Neuronal stem cell (in vitro differentiated cells): ENCODE results near the gene SLC7A5. TPM values are rescaled to one million over a fixed set of nuclear protein-coding genes. Genes with fewer than 3 reads are reported as not detected.
"Not testable (repeated sequence)": the region's sequence is repeated elsewhere in the genome, so short reads cannot be mapped to it uniquely, and the experiment has no call there.

Source experiments
- DNase-seq: peaks from one replicate; pipeline ENCODE4 v3.0.0-alpha.2; 2013; ENCODE audit warnings: low spot score
- H2AFZ ChIP-seq: one replicate; pipeline ENCODE4 v1.6.1; 2013; ENCODE audit warnings: mild to moderate bottlenecking, low read length, inconsistent platforms
- H2AK5ac ChIP-seq: 2 replicates; pipeline ENCODE4 v1.6.1; 2013; ENCODE audit warnings: low read depth, mild to moderate bottlenecking, inconsistent platforms, low read length, moderate library complexity, mixed read lengths
- H2BK120ac ChIP-seq: 2 replicates; pipeline ENCODE4 v1.6.1; 2013; ENCODE audit warnings: low read depth, mild to moderate bottlenecking, inconsistent platforms, low read length, moderate library complexity, mixed read lengths
- H2BK12ac ChIP-seq: one replicate; pipeline ENCODE4 v1.6.1; 2013; ENCODE audit warnings: low read length, inconsistent platforms
- H2BK15ac ChIP-seq: 2 replicates; pipeline ENCODE4 v1.6.1; 2013; ENCODE audit warnings: mild to moderate bottlenecking, low read length, inconsistent platforms, mixed read lengths
- H2BK5ac ChIP-seq: one replicate; pipeline ENCODE4 v1.6.1; 2013; ENCODE audit warnings: inconsistent platforms, mild to moderate bottlenecking, low read length, moderate library complexity
- H3K14ac ChIP-seq: one replicate; pipeline ENCODE4 v1.6.1; 2013; ENCODE audit warnings: low read length, inconsistent platforms
- H3K18ac ChIP-seq: 2 replicates; pipeline ENCODE4 v1.6.1; 2013; ENCODE audit warnings: low read length, inconsistent platforms
- H3K23ac ChIP-seq: 2 replicates; pipeline ENCODE4 v1.6.1; 2013; ENCODE audit warnings: low read depth, mild to moderate bottlenecking, mixed read lengths, low read length, inconsistent platforms; ENCODE audit not compliant: poor library complexity
- H3K27ac ChIP-seq: replicated peaks from 3 replicates; pipeline ENCODE4 v1.5.1; 2013; ENCODE audit warnings: low read length, inconsistent platforms
- H3K27me3 ChIP-seq, 3 experiments: 2 replicates each; pipeline ENCODE4 v1.6.1; 2013; ENCODE audit warnings: low read length in 3 of 3, mild to moderate bottlenecking in 2 of 3, inconsistent platforms in 1 of 3, low read depth in 1 of 3, mixed read lengths in 1 of 3, moderate library complexity in 1 of 3; ENCODE audit not compliant: control insufficient read depth in 3 of 3, insufficient read depth in 3 of 3
- H3K36me3 ChIP-seq, 2 donors: replicated peaks in 1 of 2; 2 replicates each; pipeline ENCODE4 v1.6.1; 2013; ENCODE audit warnings: low read length in 2 of 2; ENCODE audit not compliant: control insufficient read depth in 2 of 2, insufficient read depth in 2 of 2
- H3K4ac ChIP-seq: 2 replicates; pipeline ENCODE4 v1.6.1; 2013; ENCODE audit warnings: inconsistent platforms, mild to moderate bottlenecking, low read length, moderate library complexity
- H3K4me1 ChIP-seq, 2 donors: 1 replicate in 1 of 2; 2 replicates in 1 of 2; pipeline ENCODE4 v1.6.1; 2013; ENCODE audit warnings: low read length in 2 of 2, low read depth in 1 of 2; ENCODE audit not compliant: control insufficient read depth in 2 of 2, insufficient read depth in 1 of 2
- H3K4me2 ChIP-seq: one replicate; pipeline ENCODE4 v1.6.1; 2013; ENCODE audit warnings: mild to moderate bottlenecking, low read length, inconsistent platforms; ENCODE audit not compliant: insufficient read depth, poor library complexity, severe bottlenecking
- H3K4me3 ChIP-seq, 2 donors: 2 replicates each; pipeline ENCODE4 v1.5.1; 2013; ENCODE audit warnings: low read length in 2 of 2, mild to moderate bottlenecking in 2 of 2, inconsistent platforms in 1 of 2, moderate library complexity in 1 of 2
- H3K79me1 ChIP-seq: one replicate; pipeline ENCODE4 v1.6.1; 2013; ENCODE audit warnings: low read depth, mild to moderate bottlenecking, inconsistent platforms, low read length, moderate library complexity
- H3K9ac ChIP-seq: one replicate; pipeline ENCODE4 v1.6.1; 2013; ENCODE audit warnings: mild to moderate bottlenecking, low read depth, low read length, inconsistent platforms; ENCODE audit not compliant: poor library complexity
- H3K9me3 ChIP-seq, 2 donors: replicated peaks in 1 of 2; 2 replicates each; pipeline versions ENCODE3 to v1.6.1; 2013; ENCODE audit warnings: low read length in 2 of 2, mild to moderate bottlenecking in 2 of 2, inconsistent platforms in 1 of 2, low read depth in 1 of 2, mixed read lengths in 1 of 2, moderate library complexity in 1 of 2; ENCODE audit not compliant: control insufficient read depth in 2 of 2, insufficient read depth in 1 of 2
- H4K8ac ChIP-seq: one replicate; pipeline ENCODE4 v1.6.1; 2013; ENCODE audit warnings: low read depth, mild to moderate bottlenecking, inconsistent platforms, low read length, moderate library complexity
- H4K91ac ChIP-seq: one replicate; pipeline ENCODE4 v1.6.1; 2013; ENCODE audit warnings: low read length, low read depth, mild to moderate bottlenecking, inconsistent platforms; ENCODE audit not compliant: poor library complexity
- WGBS, 2 donors: extraction: QIAGEN DNeasy Blood & Tissue Kit; methylation state at CpG; one replicate each; pipeline ENCODE4 v1.1.7; 2013; ENCODE audit warnings: missing lambda C conversion rate in 2 of 2, mixed read lengths in 1 of 2; ENCODE audit not compliant: insufficient read length in 2 of 2, insufficient replicate concordance in 1 of 2; ENCODE audit errors: extremely low coverage in 2 of 2; 5-methylcytosine and 5-hydroxymethylcytosine counted together
- polyA plus RNA-seq, 2 experiments: library from polyadenylated mRNA; stranded (reverse); fragments of 200-250 nt; gene quantifications; one replicate each; pipeline ENCODE4 v1.2.3, GENCODE V29; 2013

The SLC7A5 gene
- 18.4 TPM for polyA plus RNA-seq (2013, experiment 1 of 2)
- polyA plus RNA-seq (2013, experiment 2 of 2) = 18.6 TPM

- not testable (repeated sequence) for H4K8ac ChIP-seq, H3K79me1 ChIP-seq, H2BK12ac ChIP-seq, H3K14ac ChIP-seq, H2BK120ac ChIP-seq, H2AK5ac ChIP-seq, H3K27me3 ChIP-seq, H3K9me3 ChIP-seq, H2BK15ac ChIP-seq, H2BK5ac ChIP-seq, H4K91ac ChIP-seq, H3K36me3 ChIP-seq, H3K4ac ChIP-seq
- peak within 1 kb of the TSS; percentile 98 for H3K23ac ChIP-seq
- peak within 1 kb of the TSS; percentile 73 to 93 for H3K4me3 ChIP-seq
- H3K4me1 ChIP-seq = peaks cover 0 to 13% of the 10 kb centered on the region in 2 donors
- no CpG with 5 or more reads among the region's 109 CpGs for WGBS, 2 donors
- H3K27ac ChIP-seq = peak within 1 kb of the TSS; percentile 15
- H3K18ac ChIP-seq = peak within 1 kb of the TSS; percentile 80
- H2AFZ ChIP-seq = peak within 1 kb of the TSS; percentile 91
- peak within 1 kb of the TSS; percentile 85 for H3K9ac ChIP-seq
- DNase-seq = peak; percentile 83
- H3K4me2 ChIP-seq = peak within 1 kb of the TSS; percentile 85
Measured at GRCh38 chr16:87869061-87869878, at the start of gene SLC7A5. Gene SLC7A5 (minus strand): TSS chr16:87869507. CDS start chr16:87869422, 85 bp downstream.

GRCh38 chr16:87918338-87918737 is 49.0 kb upstream of the SLC7A5 start:
- H3K36me3 ChIP-seq = no peaks in the 10 kb centered on the region
- H3K4me2 ChIP-seq = no peak overlapping the region
- no peak overlapping the region for H3K18ac ChIP-seq
- H3K4me3 ChIP-seq = no peak overlapping the region
- H3K79me1 ChIP-seq = no peaks in the 10 kb centered on the region
- H3K27me3 ChIP-seq = peaks cover 0 to 9% (median 0%) of the 10 kb centered on the region in 3 experiments
- no peak overlapping the region for H2AK5ac ChIP-seq
- DNase-seq = no peak
- no peak overlapping the region for H2BK15ac ChIP-seq
- H3K14ac ChIP-seq = no peak overlapping the region
- H4K91ac ChIP-seq = no peak overlapping the region
- no peak overlapping the region for H2AFZ ChIP-seq
- no peak overlapping the region for H2BK5ac ChIP-seq
- H3K27ac ChIP-seq = no peak overlapping the region
- H3K9me3 ChIP-seq = peaks cover 0 to 2% of the 10 kb centered on the region in 2 donors
- peaks cover 0 to 2% of the 10 kb centered on the region in 2 donors for H3K4me1 ChIP-seq
- no peak overlapping the region for H3K9ac ChIP-seq
- H4K8ac ChIP-seq = no peak overlapping the region
- no peak overlapping the region for H2BK120ac ChIP-seq
- H3K4ac ChIP-seq = no peak overlapping the region
- no peak overlapping the region for H2BK12ac ChIP-seq
- H3K23ac ChIP-seq = no peak overlapping the region
- WGBS, 2 donors = no CpG with 5 or more reads among the region's 13 CpGs

- Histone ChIP-seq H3K4me1 (peaks cover 0 to 2% of the 10 kb centered on the region in 2 donors), H3K14ac (no peak overlapping the region), H3K79me1 (no peaks in the 10 kb centered on the region), H2BK120ac (no peak overlapping the region), H3K4ac (no peak overlapping the region), H3K4me3 (peak overlapping the region in 1 of 2 donors; percentile 27), H2AK5ac (no peak overlapping the region), H2BK12ac (no peak overlapping the region), H3K18ac (peak overlapping the region; percentile 18), H3K23ac (peak overlapping the region; percentile 21), H4K91ac (no peak overlapping the region), H3K27me3 (peaks cover 0 to 9% (median 0%) of the 10 kb centered on the region in 3 experiments), H2AFZ (no peak overlapping the region), H2BK15ac (no peak overlapping the region), H4K8ac (no peak overlapping the region), H3K4me2 (no peak overlapping the region), H3K9me3 (peaks cover 0 to 2% of the 10 kb centered on the region in 2 donors), H3K9ac (peak overlapping the region; percentile 22), H2BK5ac (no peak overlapping the region), H3K36me3 (no peaks in the 10 kb centered on the region), H3K27ac (no peak overlapping the region)
- no peak for DNase-seq
- WGBS, 2 donors = no CpG with 5 or more reads among the region's 9 CpGs
Measured at GRCh38 chr16:87917503-87917902, 48.2 kb upstream of the SLC7A5 start.

- Histone ChIP-seq H2BK120ac (no peak overlapping the region), H3K23ac (no peak overlapping the region), H3K14ac (peak overlapping the region; percentile 71), H4K8ac (no peak overlapping the region), H4K91ac (no peak overlapping the region), H3K18ac (peak overlapping the region; percentile 38), H2AFZ (no peak overlapping the region), H3K36me3 (no peaks in the 10 kb centered on the region), H3K79me1 (no peaks in the 10 kb centered on the region), H3K4ac (no peak overlapping the region), H3K9ac (peak overlapping the region; percentile 60), H3K27me3 (peaks cover 0 to 9% (median 0%) of the 10 kb centered on the region in 3 experiments), H2BK5ac (no peak overlapping the region), H3K4me2 (no peak overlapping the region), H3K9me3 (peaks cover 0 to 2% of the 10 kb centered on the region in 2 donors), H2AK5ac (no peak overlapping the region), H2BK15ac (peak overlapping the region; percentile 26), H2BK12ac (no peak overlapping the region), H3K27ac (no peak overlapping the region), H3K4me1 (peaks cover 0 to 2% of the 10 kb centered on the region in 2 donors), H3K4me3 (peak overlapping the region in 1 of 2 donors; percentile 54)
- no peak for DNase-seq
- WGBS, 2 donors = no CpG with 5 or more reads among the region's 25 CpGs
Measured at GRCh38 chr16:87914812-87915211, 45.5 kb upstream of the SLC7A5 start.
